ENCODE results near the gene LMX1A.

Gene LMX1A

DNA sequence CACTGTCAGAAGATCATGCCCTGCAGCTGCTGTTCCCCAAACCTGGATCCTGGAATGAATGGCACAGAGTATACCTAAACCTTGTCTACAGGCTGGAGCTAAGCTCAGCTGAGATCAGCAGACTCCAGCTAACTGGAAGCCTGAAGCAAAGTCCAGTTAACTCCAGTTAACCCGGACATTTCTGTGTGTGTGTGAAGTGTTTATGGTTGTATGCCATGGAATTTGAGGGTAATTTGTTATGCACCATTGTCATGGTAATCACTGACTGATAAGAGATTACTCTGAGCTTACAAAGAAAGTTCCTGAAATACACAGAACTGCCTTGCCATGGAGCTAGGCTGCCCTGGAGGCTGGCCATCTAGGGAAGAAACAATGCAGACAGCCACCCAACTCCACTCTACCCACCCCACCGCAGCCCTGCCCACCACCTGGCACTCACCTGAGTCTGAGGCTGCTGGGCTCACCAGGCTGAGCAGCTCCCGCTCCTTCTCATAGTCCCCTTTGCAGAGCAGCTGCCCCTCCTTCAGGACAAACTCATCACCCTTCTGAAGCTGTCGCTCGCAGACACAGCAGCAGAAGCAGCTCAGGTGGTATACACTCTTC is 107.4 kb downstream of the LMX1A start:
- Histone ChIP-seq H3K4me3 (replicated peaks; ENCODE audit: insufficient read depth, low read length) (no peak overlapping the region), H3K27me3 (ENCODE audit: insufficient read depth, poor library complexity, severe bottlenecking) (no peaks in the 10 kb centered on the region), H3K27ac (replicated peaks) (no peak overlapping the region)
- TF ChIP-seq SPI1 (IDR thresholded peaks at IDR 0.05; ENCODE audit: borderline replicate concordance, low read depth) (no peak), POLR2AphosphoS5 (IDR thresholded peaks at IDR 0.05; ENCODE audit: low read depth) (no peak), GABPA (IDR thresholded peaks at IDR 0.05; ENCODE audit: low read depth) (no peak)
- TF ChIP-seq, protein P1, sequence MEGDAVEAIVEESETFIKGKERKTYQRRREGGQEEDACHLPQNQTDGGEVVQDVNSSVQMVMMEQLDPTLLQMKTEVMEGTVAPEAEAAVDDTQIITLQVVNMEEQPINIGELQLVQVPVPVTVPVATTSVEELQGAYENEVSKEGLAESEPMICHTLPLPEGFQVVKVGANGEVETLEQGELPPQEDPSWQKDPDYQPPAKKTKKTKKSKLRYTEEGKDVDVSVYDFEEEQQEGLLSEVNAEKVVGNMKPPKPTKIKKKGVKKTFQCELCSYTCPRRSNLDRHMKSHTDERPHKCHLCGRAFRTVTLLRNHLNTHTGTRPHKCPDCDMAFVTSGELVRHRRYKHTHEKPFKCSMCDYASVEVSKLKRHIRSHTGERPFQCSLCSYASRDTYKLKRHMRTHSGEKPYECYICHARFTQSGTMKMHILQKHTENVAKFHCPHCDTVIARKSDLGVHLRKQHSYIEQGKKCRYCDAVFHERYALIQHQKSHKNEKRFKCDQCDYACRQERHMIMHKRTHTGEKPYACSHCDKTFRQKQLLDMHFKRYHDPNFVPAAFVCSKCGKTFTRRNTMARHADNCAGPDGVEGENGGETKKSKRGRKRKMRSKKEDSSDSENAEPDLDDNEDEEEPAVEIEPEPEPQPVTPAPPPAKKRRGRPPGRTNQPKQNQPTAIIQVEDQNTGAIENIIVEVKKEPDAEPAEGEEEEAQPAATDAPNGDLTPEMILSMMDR (IDR thresholded peaks at IDR 0.05; ENCODE audit: insufficient read depth, low read length) = no peak
- TF ChIP-seq, protein P2, sequence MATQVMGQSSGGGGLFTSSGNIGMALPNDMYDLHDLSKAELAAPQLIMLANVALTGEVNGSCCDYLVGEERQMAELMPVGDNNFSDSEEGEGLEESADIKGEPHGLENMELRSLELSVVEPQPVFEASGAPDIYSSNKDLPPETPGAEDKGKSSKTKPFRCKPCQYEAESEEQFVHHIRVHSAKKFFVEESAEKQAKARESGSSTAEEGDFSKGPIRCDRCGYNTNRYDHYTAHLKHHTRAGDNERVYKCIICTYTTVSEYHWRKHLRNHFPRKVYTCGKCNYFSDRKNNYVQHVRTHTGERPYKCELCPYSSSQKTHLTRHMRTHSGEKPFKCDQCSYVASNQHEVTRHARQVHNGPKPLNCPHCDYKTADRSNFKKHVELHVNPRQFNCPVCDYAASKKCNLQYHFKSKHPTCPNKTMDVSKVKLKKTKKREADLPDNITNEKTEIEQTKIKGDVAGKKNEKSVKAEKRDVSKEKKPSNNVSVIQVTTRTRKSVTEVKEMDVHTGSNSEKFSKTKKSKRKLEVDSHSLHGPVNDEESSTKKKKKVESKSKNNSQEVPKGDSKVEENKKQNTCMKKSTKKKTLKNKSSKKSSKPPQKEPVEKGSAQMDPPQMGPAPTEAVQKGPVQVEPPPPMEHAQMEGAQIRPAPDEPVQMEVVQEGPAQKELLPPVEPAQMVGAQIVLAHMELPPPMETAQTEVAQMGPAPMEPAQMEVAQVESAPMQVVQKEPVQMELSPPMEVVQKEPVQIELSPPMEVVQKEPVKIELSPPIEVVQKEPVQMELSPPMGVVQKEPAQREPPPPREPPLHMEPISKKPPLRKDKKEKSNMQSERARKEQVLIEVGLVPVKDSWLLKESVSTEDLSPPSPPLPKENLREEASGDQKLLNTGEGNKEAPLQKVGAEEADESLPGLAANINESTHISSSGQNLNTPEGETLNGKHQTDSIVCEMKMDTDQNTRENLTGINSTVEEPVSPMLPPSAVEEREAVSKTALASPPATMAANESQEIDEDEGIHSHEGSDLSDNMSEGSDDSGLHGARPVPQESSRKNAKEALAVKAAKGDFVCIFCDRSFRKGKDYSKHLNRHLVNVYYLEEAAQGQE (IDR thresholded peaks at IDR 0.05; ENCODE audit: insufficient replicate concordance, low read depth) = no peak
- DNase-seq (ENCODE audit: low read depth in 1 of 2, low spot score in 1 of 2) = no peak

DNA sequence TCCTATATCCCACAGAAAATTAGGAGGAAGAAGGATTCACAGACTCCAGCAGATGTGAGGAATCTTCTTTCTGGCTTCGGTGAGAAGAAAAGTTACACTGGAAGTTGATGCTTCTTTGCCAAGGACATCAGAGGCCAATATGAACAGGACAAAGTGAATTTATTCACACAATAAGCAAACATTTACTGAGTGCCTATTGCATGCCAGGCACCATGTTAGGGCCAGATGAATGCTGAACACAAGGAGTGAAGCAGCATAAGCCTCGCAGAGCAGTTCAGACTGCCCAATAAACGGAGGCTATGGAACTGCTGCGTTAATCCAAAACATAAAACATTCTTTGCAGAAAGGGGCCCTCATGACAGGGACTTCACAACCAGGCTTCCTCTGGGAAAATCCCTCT is 114.6 kb downstream of the LMX1A start:
- TF ChIP-seq POLR2AphosphoS5 (IDR thresholded peaks at IDR 0.05; ENCODE audit: low read depth) (no peak), GABPA (IDR thresholded peaks at IDR 0.05; ENCODE audit: low read depth) (no peak), SPI1 (IDR thresholded peaks at IDR 0.05; ENCODE audit: borderline replicate concordance, low read depth) (no peak)
- TF ChIP-seq, protein P2 (IDR thresholded peaks at IDR 0.05; ENCODE audit: insufficient replicate concordance, low read depth) = no peak
- TF ChIP-seq, protein P1 (IDR thresholded peaks at IDR 0.05; ENCODE audit: insufficient read depth, low read length) = no peak
- Histone ChIP-seq H3K27ac (replicated peaks) (no peak overlapping the region), H3K4me3 (replicated peaks; ENCODE audit: insufficient read depth, low read length) (no peak overlapping the region), H3K27me3 (ENCODE audit: insufficient read depth, poor library complexity, severe bottlenecking) (peaks cover 10% of the 10 kb centered on the region)
- DNase-seq (ENCODE audit: low read depth in 1 of 2, low spot score in 1 of 2) = no peak

DNA sequence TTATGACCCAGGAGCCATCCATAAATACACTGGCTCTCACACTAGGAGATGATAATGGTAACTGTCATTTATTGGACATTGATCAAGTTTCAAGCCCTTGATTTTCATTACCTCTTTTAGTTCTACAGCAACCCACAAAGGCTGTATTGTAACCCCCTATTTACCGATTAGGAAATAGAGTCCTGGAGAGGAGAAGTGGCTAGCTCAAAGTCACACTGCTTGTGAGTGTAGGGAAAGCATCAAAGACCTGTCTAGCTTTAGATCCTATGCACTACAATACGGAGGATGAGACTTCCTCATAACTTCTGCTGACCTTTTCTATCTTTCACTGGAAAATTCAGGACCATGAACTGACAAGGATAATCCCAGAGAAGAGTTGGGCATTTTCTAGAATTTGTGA is 115.2 kb downstream of the LMX1A start:
- Histone ChIP-seq H3K27ac (replicated peaks) (no peak overlapping the region), H3K4me3 (replicated peaks; ENCODE audit: insufficient read depth, low read length) (no peak overlapping the region), H3K27me3 (ENCODE audit: insufficient read depth, poor library complexity, severe bottlenecking) (peaks cover 12% of the 10 kb centered on the region)
- TF ChIP-seq GABPA (IDR thresholded peaks at IDR 0.05; ENCODE audit: low read depth) = no peak
- TF ChIP-seq, protein P2 (IDR thresholded peaks at IDR 0.05; ENCODE audit: insufficient replicate concordance, low read depth) = no peak
- no peak for TF ChIP-seq POLR2AphosphoS5 (IDR thresholded peaks at IDR 0.05; ENCODE audit: low read depth)
- no peak for TF ChIP-seq SPI1 (IDR thresholded peaks at IDR 0.05; ENCODE audit: borderline replicate concordance, low read depth)
- TF ChIP-seq, protein P1 (IDR thresholded peaks at IDR 0.05; ENCODE audit: insufficient read depth, low read length) = no peak
- no peak for DNase-seq (ENCODE audit: low read depth in 1 of 2, low spot score in 1 of 2)
